Keratinocyte (primary cell): ENCODE measurements around the gene ACTN1. TPM values are rescaled to one million over a fixed set of nuclear protein-coding genes. Genes with fewer than 3 reads are reported as not detected.

ENCODE experiments used
- DNase-seq: peaks from one replicate; pipeline ENCODE4 v3.0.0-alpha.2; 2011; ENCODE audit warnings: low read depth, missing footprints, low spot score
- FAIRE-seq: peaks from 2 replicates; lab custom pipeline; 2011; peaks lifted over from hg19 to GRCh38; lab: Jason Lieb, UNC
- H2AFZ ChIP-seq: 2 replicates; pipeline ENCODE4 v1.6.0; 2012; ENCODE audit warnings: low read length, control low read depth, inconsistent platforms; ENCODE audit not compliant: control insufficient read depth
- H3K27ac ChIP-seq: 2 replicates; pipeline ENCODE4 v1.5.1; 2011; ENCODE audit warnings: low read length; ENCODE audit not compliant: control insufficient read depth, insufficient read depth
- H3K27me3 ChIP-seq: 3 replicates; pipeline ENCODE4 v1.6.0; 2011; ENCODE audit warnings: low read length; ENCODE audit not compliant: control insufficient read depth, insufficient read depth; ENCODE audit errors: extremely low read depth
- H3K36me3 ChIP-seq, 2 experiments: 2 replicates in 1 of 2; 3 replicates in 1 of 2; pipeline ENCODE4 v1.5.1; 2011; ENCODE audit warnings: low read length in 2 of 2, mild to moderate bottlenecking in 1 of 2; ENCODE audit not compliant: control insufficient read depth in 2 of 2, insufficient read depth in 2 of 2; ENCODE audit errors: extremely low read depth in 1 of 2
- H3K4me1 ChIP-seq: 3 replicates; pipeline ENCODE4 v1.5.1; 2011; ENCODE audit warnings: low read length; ENCODE audit not compliant: control insufficient read depth, insufficient read depth; ENCODE audit errors: extremely low read depth
- H3K4me2 ChIP-seq: 3 replicates; pipeline ENCODE4 v1.6.0; 2011; ENCODE audit warnings: low read depth, low read length; ENCODE audit not compliant: control insufficient read depth, insufficient read depth; ENCODE audit errors: extremely low read depth
- H3K4me3 ChIP-seq, 3 experiments: fragments of 200-600 bp in 1 of 3; sonication (generic) in 1 of 3; 2 replicates in 2 of 3; 3 replicates in 1 of 3; pipeline ENCODE4 v1.5.1; 2011 to 2016; ENCODE audit warnings: low read length in 3 of 3, mild to moderate bottlenecking in 3 of 3, control low read depth in 2 of 3, inconsistent platforms in 1 of 3, low read depth in 1 of 3, mixed read lengths in 1 of 3, mixed run types in 1 of 3, moderate library complexity in 1 of 3; ENCODE audit not compliant: control insufficient read depth in 2 of 3, insufficient read depth in 2 of 3; ENCODE audit errors: extremely low read depth in 1 of 3
- H3K79me2 ChIP-seq: 2 replicates; pipeline ENCODE4 v1.6.0; 2012; ENCODE audit warnings: low read length; ENCODE audit not compliant: control insufficient read depth, insufficient read depth
- H3K9ac ChIP-seq: 3 replicates; pipeline ENCODE4 v1.6.0; 2011; ENCODE audit warnings: low read length; ENCODE audit not compliant: control insufficient read depth, insufficient read depth; ENCODE audit errors: extremely low read depth
- H3K9me1 ChIP-seq: 3 replicates; pipeline ENCODE4 v1.6.0; 2011; ENCODE audit warnings: low read length; ENCODE audit not compliant: control insufficient read depth, insufficient read depth; ENCODE audit errors: extremely low read depth
- H3K9me3 ChIP-seq: 2 replicates; pipeline ENCODE4 v1.5.1; 2012; ENCODE audit warnings: low read depth, low read length; ENCODE audit not compliant: control insufficient read depth
- H4K20me1 ChIP-seq: 3 replicates; pipeline ENCODE4 v1.6.0; 2011; ENCODE audit warnings: low read length; ENCODE audit not compliant: control insufficient read depth, insufficient read depth; ENCODE audit errors: extremely low read depth
- CTCF ChIP-seq, 3 experiments: IDR thresholded peaks in 1 of 3; conservative IDR thresholded peaks in 1 of 3; optimal IDR thresholded peaks in 1 of 3; 2 replicates in 2 of 3; 3 replicates in 1 of 3; pipeline versions ENCODE3 to v1.5.1; 2011; ENCODE audit warnings: low read length in 3 of 3, mild to moderate bottlenecking in 3 of 3, moderate library complexity in 2 of 3, control low read depth in 1 of 3, inconsistent platforms in 1 of 3; ENCODE audit not compliant: insufficient read depth in 2 of 3; ENCODE audit errors: extremely low read depth in 1 of 3
- EZH2 ChIP-seq: IDR thresholded peaks from one replicate; pipeline ENCODE4 v1.6.1; 2012; ENCODE audit warnings: inconsistent platforms, mild to moderate bottlenecking, low read length, moderate library complexity
- dilution Hi-C: fragments of 300-500 bp; cut with MboI; formaldehyde crosslinking; loops from one replicate; pipeline ENCODE4 v1.7.0; 2020; ENCODE audit warnings: low sequenced_read_pairs; ENCODE audit not compliant: extremely low pct_ligation_motif_present
- polyA plus RNA-seq, 5 experiments: library from polyadenylated mRNA; depleted of rRNA in 3 of 5; stranded (reverse) in 3 of 5; stranded (forward) in 1 of 5; unstranded in 1 of 5; fragments of >200 nt; gene quantifications; 1 replicate in 1 of 5; 2 replicates in 3 of 5; 3 replicates in 1 of 5; pipeline versions ENCODE4 v1.2.1 to v1.2.3, GENCODE V29; 2011 to 2012; ENCODE audit warnings: missing spikeins in 2 of 5, low read depth in 1 of 5, low replicate concordance in 1 of 5

ACTN1 gene
- polyA plus RNA-seq, 1 donor (not counting 4 experiments of a cell fraction or from before 2014, with no cell fraction given): 558 TPM

- FAIRE-seq (no peak), DNase-seq (no peak)
- Histone ChIP-seq H3K27ac (no peak overlapping the region), H3K27me3 (no peaks in the 10 kb centered on the region), H3K4me2 (no peak overlapping the region), H3K9ac (no peak overlapping the region), H2AFZ (no peak overlapping the region), H3K9me1 (peaks cover 2% of the 10 kb centered on the region), H3K79me2 (no peaks in the 10 kb centered on the region), H4K20me1 (no peaks in the 10 kb centered on the region), H3K36me3 (no peaks in the 10 kb centered on the region), H3K4me1 (no peaks in the 10 kb centered on the region), H3K4me3 (no peak overlapping the region), H3K9me3 (peaks cover under 1% of the 10 kb centered on the region)
- dilution Hi-C loops: no loop called here
- TF ChIP-seq EZH2 (no peak), CTCF (optimal IDR thresholded peaks at IDR 0.05 in 1 of 3, IDR thresholded peaks at IDR 0.05 in 1 of 3, conservative IDR thresholded peaks at IDR 0.05 in 1 of 3; ENCODE audit: extremely low read depth in 1 of 3, insufficient read depth in 2 of 3, low read length in 3 of 3) (no peak)
Measured at GRCh38 chr14:68860771-68861170, 118.3 kb downstream of the ACTN1 start.

GRCh38 chr14:68857516-68858070, 121.5 kb downstream of the ACTN1 start:
- no peak overlapping the region for H3K4me3 ChIP-seq
- no peak overlapping the region for H3K27ac ChIP-seq
- H2AFZ ChIP-seq: no peak overlapping the region
- H3K36me3 ChIP-seq: peaks cover 2 to 4% of the 10 kb centered on the region in 2 experiments
- H3K4me1 ChIP-seq: no peaks in the 10 kb centered on the region
- H3K4me2 ChIP-seq: no peak overlapping the region
- FAIRE-seq (no peak), DNase-seq (no peak)
- TF ChIP-seq CTCF (optimal IDR thresholded peaks at IDR 0.05 in 1 of 3, IDR thresholded peaks at IDR 0.05 in 1 of 3, conservative IDR thresholded peaks at IDR 0.05 in 1 of 3; ENCODE audit: extremely low read depth in 1 of 3, insufficient read depth in 2 of 3, low read length in 3 of 3) (no peak), EZH2 (no peak)
- H3K27me3 ChIP-seq: no peaks in the 10 kb centered on the region
- H3K9ac ChIP-seq: no peak overlapping the region
- H3K9me1 ChIP-seq: peaks cover 2% of the 10 kb centered on the region
- dilution Hi-C loops: no loop called here
- H3K79me2 ChIP-seq: no peaks in the 10 kb centered on the region
- H3K9me3 ChIP-seq: no peaks in the 10 kb centered on the region
- H4K20me1 ChIP-seq: no peaks in the 10 kb centered on the region
